PC-3 (cell line): ENCODE data around the gene TMED9. TPM values are rescaled to one million over a fixed set of nuclear protein-coding genes. Genes with fewer than 3 reads are reported as not detected.

ENCODE experiments used
- ATAC-seq: fragments of 200-7000 bp; cut with Tn5 transposase; 2 replicates; pipeline ENCODE4 v1.9.1; 2020; ENCODE audit warnings: mild to moderate bottlenecking, moderate library complexity
- BruUV-seq: library from RNA; stranded (reverse); fragments of 400-500 nt; replicated peaks from 2 replicates; lab custom pipeline; 2021; lab: Mats Ljungman, UMichigan
- CTCF ChIA-PET: fragments of 300-600 bp; sonication (Branson Sonifier 250); formaldehyde crosslinking; loops from one replicate; lab custom pipeline; 2022; ENCODE audit warnings: antibody characterized with exemption; lab: Charles Lee
- POLR2A ChIA-PET: fragments of 300-600 bp; sonication (Branson Sonifier 250); formaldehyde crosslinking; loops from one replicate; lab custom pipeline; 2022; ENCODE audit warnings: antibody characterized with exemption; ENCODE audit not compliant: unreplicated experiment; lab: Charles Lee
- DNase-seq: peaks from one replicate; pipeline ENCODE4 v3.0.0-alpha.2; 2015
- H2AFZ ChIP-seq: fragments of 300-600 bp; sonication (generic); 2 replicates; pipeline ENCODE4 v1.6.0; 2016; ENCODE audit warnings: antibody characterized with exemption, low read length
- H3F3A ChIP-seq: fragments of 300-600 bp; sonication (generic); one replicate; pipeline ENCODE4 v1.6.0; 2017; ENCODE audit warnings: antibody characterized with exemption, low read length, control low read depth, mild to moderate bottlenecking; ENCODE audit not compliant: unreplicated experiment
- H3K27ac ChIP-seq: fragments of 300-600 bp; sonication (generic); 2 replicates; pipeline ENCODE4 v1.5.1; 2016; ENCODE audit warnings: mild to moderate bottlenecking, low read length
- H3K27me3 ChIP-seq: fragments of 300-600 bp; sonication (generic); 2 replicates; pipeline ENCODE4 v1.6.1; 2016; ENCODE audit warnings: low read length, mixed read lengths
- H3K36me3 ChIP-seq: fragments of 300-600 bp; sonication (generic); 2 replicates; pipeline ENCODE4 v1.6.1; 2016; ENCODE audit warnings: low read depth, mixed run types, low read length, mixed read lengths
- H3K4me1 ChIP-seq: fragments of 300-600 bp; sonication (generic); 2 replicates; pipeline ENCODE4 v1.5.1; 2016; ENCODE audit warnings: low read length; ENCODE audit not compliant: insufficient read depth
- H3K4me2 ChIP-seq: fragments of 300-600 bp; sonication (generic); 2 replicates; pipeline ENCODE4 v1.6.0; 2016; ENCODE audit warnings: low read length
- H3K4me3 ChIP-seq: fragments of 300-600 bp; sonication (generic); 2 replicates; pipeline ENCODE4 v1.5.1; 2016; ENCODE audit warnings: mild to moderate bottlenecking, low read length, mixed read lengths
- H3K79me2 ChIP-seq: fragments of 300-600 bp; sonication (generic); 2 replicates; pipeline ENCODE4 v1.6.1; 2017; ENCODE audit warnings: low read length, mixed read lengths
- H3K9ac ChIP-seq: fragments of 300-600 bp; sonication (generic); 2 replicates; pipeline ENCODE4 v1.6.0; 2016; ENCODE audit warnings: mild to moderate bottlenecking, low read length
- H3K9me2 ChIP-seq: fragments of 300-600 bp; sonication (generic); replicated peaks from 2 replicates; pipeline ENCODE4 v1.6.1; 2016; ENCODE audit warnings: mixed run types, low read length, mixed read lengths
- H3K9me3 ChIP-seq: fragments of 300-600 bp; sonication (generic); 2 replicates; pipeline ENCODE4 v1.6.1; 2016; ENCODE audit warnings: low read length, mixed read lengths
- H4K20me1 ChIP-seq: fragments of 300-600 bp; sonication (generic); 2 replicates; pipeline ENCODE4 v1.6.1; 2016; ENCODE audit warnings: low read length, mixed read lengths
- CTCF ChIP-seq: fragments of 300-600 bp; sonication (generic); conservative IDR thresholded peaks from 2 replicates; pipeline ENCODE4 v1.5.1; 2017; ENCODE audit warnings: antibody characterized with exemption, low read depth, mild to moderate bottlenecking, low read length
- EZH2 ChIP-seq: fragments of 300-600 bp; sonication (generic); IDR thresholded peaks from one replicate; pipeline ENCODE4 v1.6.1; 2017; ENCODE audit warnings: antibody characterized with exemption, mild to moderate bottlenecking, low read length; ENCODE audit not compliant: unreplicated experiment
- EZH2phosphoT487 ChIP-seq: fragments of 300-600 bp; sonication (generic); IDR thresholded peaks from 2 replicates; pipeline ENCODE4 v1.6.1; 2018; ENCODE audit warnings: mild to moderate bottlenecking, antibody characterized with exemption, low read length, borderline replicate concordance
- intact Hi-C: fragments of 100-400 bp; cut with micrococcal nuclease; formaldehyde crosslinking; loops from 2 replicates; pipeline ENCODE4 v1.9.0; 2023
- total RNA-seq: library from RNA; depleted of rRNA; stranded (reverse); fragments of >200 nt; gene quantifications from 2 replicates; pipeline ENCODE4 v1.2.3, GENCODE V29; 2014

Gene TMED9
- total RNA-seq, 1 experiment from 2014 or later: 217 TPM

- TF ChIP-seq CTCF (no peak), EZH2phosphoT487 (no peak), EZH2 (no peak)
- BruUV-seq: no TSS peak
- Histone ChIP-seq H3K79me2 (peaks cover 84% of the 10 kb centered on the region), H3K9ac (no peak overlapping the region), H2AFZ (no peak overlapping the region), H4K20me1 (peaks cover 25% of the 10 kb centered on the region), H3K27me3 (no peaks in the 10 kb centered on the region), H3K9me2 (no peaks in the 10 kb centered on the region), H3K4me1 (peaks cover 33% of the 10 kb centered on the region), H3K4me2 (no peak overlapping the region), H3K27ac (no peak overlapping the region), H3F3A (peaks cover 18% of the 10 kb centered on the region), H3K36me3 (no peaks in the 10 kb centered on the region; the same call in 1 of the 2 replicates), H3K4me3 (no peak overlapping the region), H3K9me3 (no peaks in the 10 kb centered on the region)
- no peak for DNase-seq
- no peak for ATAC-seq
- ChIA-PET CTCF (no interaction called here), POLR2A (no interaction called here)
- intact Hi-C loops: no loop called here
Measured at GRCh38 chr5:177547736-177548135, 44.3 kb upstream of the TMED9 start.

- Histone ChIP-seq H3K4me2 (no peak overlapping the region), H3K27ac (no peak overlapping the region), H3K27me3 (no peaks in the 10 kb centered on the region), H3K9me2 (no peaks in the 10 kb centered on the region), H3F3A (peaks cover 18% of the 10 kb centered on the region), H3K9me3 (no peaks in the 10 kb centered on the region), H3K4me1 (peaks cover 40% of the 10 kb centered on the region), H4K20me1 (peaks cover 28% of the 10 kb centered on the region), H3K9ac (no peak overlapping the region), H3K79me2 (peaks cover 84% of the 10 kb centered on the region), H2AFZ (no peak overlapping the region), H3K4me3 (no peak overlapping the region), H3K36me3 (no peaks in the 10 kb centered on the region; the same call in 1 of the 2 replicates)
- TF ChIP-seq EZH2phosphoT487 (no peak), EZH2 (no peak), CTCF (no peak)
- ChIA-PET POLR2A (no interaction called here), CTCF (no interaction called here)
- BruUV-seq: no TSS peak
- intact Hi-C loops: no loop called here
- ATAC-seq (no peak), DNase-seq (no peak)
Measured at GRCh38 chr5:177548495-177548894, 43.5 kb upstream of the TMED9 start.

- ATAC-seq (no peak), DNase-seq (no peak)
- Histone ChIP-seq H3K36me3 (no peaks in the 10 kb centered on the region; the same call in 1 of the 2 replicates), H3K9me2 (no peaks in the 10 kb centered on the region), H3K4me3 (no peak overlapping the region), H4K20me1 (peaks cover 28% of the 10 kb centered on the region), H3K79me2 (peaks cover 79% of the 10 kb centered on the region), H3K27ac (no peak overlapping the region), H3F3A (peaks cover 18% of the 10 kb centered on the region), H2AFZ (no peak overlapping the region), H3K9ac (no peak overlapping the region), H3K9me3 (no peaks in the 10 kb centered on the region), H3K27me3 (no peaks in the 10 kb centered on the region), H3K4me1 (peaks cover 45% of the 10 kb centered on the region), H3K4me2 (no peak overlapping the region)
- intact Hi-C loops: loop anchor here (5.0 kb wide), 1 partner anchor 33 kb away; the partner anchor contains the start of gene DDX41
- POLR2A ChIA-PET: no interaction called here
- CTCF ChIA-PET: no interaction called here
- no TSS peak for BruUV-seq
- no peak for TF ChIP-seq EZH2phosphoT487
- no peak for TF ChIP-seq EZH2
- TF ChIP-seq CTCF: no peak
Measured at GRCh38 chr5:177550122-177550521, 41.9 kb upstream of the TMED9 start.
